Central memory CD4-positive, alpha-beta T cell (primary cell): ENCODE results near the gene SERPINB13.
"Not testable (repeated sequence)": the region's sequence is repeated elsewhere in the genome, so short reads cannot be mapped to it uniquely, and the experiment has no call there.

Experiments used
- DNase-seq: peaks from one replicate; pipeline ENCODE4 v3.0.0; 2022

Gene SERPINB13

DNA sequence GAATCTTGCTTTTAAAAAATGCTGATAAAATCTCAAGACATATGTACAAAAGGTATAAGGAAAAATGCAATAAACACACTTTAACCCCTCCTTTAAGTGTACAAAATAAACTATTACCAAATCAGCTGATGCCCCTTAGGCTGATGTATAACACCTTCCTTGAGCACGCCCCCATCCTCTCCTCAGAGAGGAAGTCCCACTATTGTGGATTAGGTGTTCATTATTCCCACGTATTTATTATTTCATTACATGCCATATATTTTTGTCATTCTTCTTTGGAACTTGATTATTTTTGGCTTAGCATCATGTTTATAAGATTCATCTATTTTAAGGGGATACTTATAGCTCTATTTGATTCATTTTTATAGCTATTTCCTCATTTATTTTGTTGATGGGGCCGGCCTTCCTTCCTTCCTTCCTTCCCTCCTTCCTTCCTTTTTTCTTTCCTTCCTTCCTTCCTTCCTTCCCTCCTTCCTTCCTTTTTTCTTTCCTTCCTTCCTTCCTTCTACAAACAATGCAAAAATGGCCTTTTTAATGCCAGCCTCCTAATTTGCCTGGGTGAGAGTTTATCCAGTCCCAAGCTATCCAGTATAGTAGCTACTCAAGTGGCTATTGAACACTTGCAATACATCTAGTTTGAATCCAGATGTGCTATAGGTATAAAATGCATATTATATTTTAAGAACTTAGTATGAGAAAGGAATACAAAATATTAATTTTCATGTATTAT is 4.0 kb downstream of the SERPINB13 start:
- DNase-seq: no peak

DNA sequence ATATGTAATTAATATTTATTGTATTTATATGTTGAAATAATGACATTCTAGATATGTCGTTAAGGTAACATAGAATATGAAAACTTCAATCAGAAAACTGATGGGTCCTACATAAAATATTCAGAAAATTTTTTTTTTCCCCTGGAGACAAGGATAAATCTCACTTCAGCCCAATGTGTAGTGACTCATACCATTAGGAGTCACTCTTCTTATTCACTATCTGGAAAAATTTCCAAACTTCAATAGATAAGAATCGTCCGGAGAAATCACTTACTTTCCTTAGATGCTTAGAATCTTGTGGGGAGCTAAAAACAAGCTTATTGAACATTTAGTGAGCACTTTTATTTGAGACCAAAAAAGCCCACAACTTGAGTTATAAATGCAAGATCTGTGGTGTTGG is 4.6 kb downstream of the SERPINB13 start:
- DNase-seq: no peak

DNA sequence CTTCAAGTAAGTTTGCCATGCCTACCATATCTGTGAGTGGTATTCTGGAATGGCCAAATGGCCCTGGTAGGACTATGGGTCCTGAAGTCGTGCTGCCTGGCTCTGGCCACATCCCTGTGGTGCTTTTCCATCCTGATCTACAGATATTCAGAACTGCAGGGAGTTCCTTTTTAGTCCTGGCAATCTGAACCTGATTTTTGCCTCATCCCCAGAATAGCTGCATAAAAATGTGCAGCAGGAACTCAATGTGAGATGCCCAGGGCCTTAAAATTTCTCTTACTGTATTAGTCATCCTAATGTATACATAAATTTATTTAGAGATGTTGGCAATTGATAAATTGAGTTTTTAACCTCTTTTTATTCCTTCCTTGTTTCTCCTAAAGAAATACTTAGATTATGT is 5.3 kb downstream of the SERPINB13 start:
- no peak for DNase-seq

DNA sequence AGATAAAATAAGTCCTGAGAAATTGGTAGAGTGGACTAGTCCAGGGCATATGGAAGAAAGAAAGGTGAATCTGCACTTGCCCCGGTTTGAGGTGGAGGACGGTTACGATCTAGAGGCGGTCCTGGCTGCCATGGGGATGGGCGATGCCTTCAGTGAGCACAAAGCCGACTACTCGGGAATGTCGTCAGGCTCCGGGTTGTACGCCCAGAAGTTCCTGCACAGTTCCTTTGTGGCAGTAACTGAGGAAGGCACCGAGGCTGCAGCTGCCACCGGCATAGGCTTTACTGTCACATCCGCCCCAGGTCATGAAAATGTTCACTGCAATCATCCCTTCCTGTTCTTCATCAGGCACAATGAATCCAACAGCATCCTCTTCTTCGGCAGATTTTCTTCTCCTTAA is 9.8 kb downstream of the SERPINB13 start:
- no peak for DNase-seq

DNA sequence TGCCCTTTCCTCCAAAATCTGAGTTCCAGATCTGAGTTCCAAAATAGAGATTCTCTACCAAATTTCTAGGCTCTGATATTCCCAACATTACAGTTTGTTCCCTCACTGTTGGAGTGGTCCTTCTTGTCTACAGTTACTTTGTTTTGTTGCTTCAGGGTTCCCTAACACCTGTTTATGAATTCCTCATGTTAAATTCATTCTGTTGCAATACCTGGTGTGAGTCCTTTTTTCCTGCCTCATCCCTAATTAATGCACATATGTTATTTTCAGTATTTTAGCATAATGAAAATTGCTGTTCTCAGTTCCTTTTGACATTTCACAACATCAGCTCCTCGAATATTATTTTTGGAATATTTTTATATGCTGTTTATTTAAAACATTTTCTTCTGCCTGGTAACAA is 16.2 kb downstream of the SERPINB13 start:
- DNase-seq: no peak

DNA sequence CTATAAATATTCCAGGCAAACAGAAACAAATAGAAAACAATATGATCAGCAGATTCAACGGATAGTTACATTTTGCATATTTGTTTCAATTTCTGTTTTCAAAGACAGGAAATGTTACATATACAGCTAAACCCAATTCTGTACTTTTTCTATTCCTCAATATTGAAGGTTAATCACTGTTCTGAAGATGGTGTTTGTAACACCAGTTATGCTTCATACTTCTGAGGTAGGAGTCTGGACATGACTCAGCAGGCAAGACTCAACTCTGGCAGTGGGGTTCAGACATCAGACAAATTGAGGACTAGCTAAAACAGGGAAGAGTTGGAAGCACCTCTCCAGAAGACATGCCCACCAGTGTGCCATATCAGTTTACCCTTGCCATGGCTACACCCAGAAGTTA is 16.6 kb downstream of the SERPINB13 start:
- no peak for DNase-seq

DNA sequence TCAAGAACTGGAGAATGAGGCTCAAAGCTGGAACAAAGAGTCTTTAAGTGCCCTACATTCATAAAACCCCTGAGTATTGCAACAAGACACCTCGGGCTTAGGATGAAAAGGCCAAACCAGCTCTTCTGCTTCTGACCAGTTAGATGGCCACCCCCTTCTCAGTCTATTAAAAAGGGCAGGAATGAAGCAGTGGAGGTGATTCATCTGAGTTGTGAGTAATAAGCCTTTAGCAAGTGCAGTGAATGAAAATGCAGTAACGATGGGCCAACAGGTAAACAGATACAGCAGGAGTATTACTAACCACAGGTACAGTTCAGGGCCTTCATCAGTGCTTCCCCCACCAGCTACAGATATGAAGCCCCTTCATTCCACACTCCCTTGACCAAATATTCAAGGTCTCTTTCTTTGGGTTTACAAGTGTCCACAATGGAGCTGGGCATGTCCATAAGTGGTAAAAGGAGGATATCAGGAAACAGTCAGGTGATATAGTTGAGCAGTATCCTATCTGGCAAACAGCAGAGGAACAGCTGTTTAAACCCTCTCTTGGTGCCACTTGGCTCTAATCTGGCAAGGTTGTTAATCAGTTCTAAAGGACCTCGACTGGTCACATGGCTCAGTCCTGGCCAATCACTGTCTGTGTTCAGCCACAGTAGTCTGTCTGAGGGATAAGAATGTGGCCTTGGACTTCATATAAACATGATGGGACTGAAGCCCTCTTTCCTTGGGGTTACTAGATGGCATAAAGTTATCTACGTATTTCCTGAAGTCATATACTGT is 17.8 kb downstream of the SERPINB13 start:
- no peak for DNase-seq

DNA sequence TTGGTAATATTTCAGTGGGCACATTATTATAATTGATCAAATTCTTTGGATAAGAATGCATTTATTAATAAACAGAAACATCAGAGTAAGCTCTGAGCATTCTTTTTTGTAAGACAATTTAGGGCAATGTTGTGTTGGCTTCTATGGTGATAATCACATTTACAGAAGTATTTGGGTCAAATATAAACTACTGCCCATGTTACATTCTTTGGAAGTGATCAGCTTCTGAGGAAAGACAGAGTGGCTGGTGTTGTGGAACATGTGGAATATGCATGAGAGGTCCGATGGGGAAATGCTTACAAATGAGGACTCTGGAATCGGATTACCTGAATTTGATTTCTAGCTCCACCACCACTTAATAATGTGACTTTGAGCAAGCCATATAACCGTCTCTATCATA is 19.4 kb downstream of the SERPINB13 start:
- DNase-seq: no peak

DNA sequence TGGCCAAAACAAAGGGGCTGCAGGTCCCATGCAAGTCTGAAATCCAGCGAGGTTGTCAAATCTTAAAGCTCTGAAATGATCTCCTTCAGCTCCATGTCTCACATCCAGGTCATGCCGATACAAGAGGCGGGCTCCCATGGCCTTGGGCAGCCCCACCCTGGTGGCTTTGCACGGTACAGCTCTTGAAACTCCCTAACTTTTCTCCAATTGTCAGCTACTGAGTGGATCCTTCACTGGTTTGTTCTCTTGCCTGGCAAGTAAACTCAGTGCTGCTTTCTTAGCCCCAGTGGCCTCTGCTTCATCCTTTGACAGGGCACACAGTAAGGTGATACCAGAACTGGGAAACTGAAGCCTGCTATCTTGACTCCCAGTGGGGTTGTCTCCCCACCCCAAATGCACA is 26.3 kb downstream of the SERPINB13 start:
- DNase-seq: no peak

DNA sequence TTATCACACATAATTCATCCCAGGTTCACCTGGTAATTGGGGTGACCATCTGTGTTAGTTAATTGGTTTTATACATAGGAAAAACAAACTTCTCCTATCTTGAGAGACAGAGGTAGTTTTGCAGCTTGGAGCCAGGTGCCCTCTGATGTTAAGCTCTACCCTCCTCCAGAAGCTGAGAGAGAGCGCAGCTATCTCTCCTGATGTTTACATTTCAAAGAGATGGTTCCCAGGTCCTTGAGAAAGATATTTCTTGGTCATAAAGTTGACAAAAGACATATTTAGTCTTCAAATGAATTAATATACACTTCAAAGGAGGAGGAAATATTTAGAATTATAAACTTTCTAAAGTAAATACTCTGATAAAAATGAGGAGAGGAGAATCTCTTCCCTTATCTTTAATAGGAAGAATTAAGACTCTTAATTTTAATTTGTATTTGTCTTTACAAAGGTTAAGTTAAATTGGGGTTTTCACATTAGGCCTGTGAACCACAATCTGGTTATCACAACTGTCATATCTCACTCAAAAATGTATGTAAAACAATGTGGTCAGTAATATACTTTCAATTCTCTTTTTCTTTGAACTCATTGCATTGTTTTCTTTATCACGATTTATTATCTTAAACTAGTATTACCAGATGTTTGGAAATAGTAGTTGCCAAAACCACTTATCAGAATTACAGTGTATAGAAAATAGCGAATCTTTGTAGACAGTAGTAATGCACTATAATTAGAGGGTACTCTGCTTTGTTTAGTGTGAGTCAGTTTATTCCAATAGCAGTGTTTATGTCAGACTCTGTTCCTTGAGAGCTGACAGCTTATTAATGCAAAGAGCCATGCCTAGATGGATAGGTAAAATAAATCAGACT is 30.1 kb downstream of the SERPINB13 start:
- no peak for DNase-seq

DNA sequence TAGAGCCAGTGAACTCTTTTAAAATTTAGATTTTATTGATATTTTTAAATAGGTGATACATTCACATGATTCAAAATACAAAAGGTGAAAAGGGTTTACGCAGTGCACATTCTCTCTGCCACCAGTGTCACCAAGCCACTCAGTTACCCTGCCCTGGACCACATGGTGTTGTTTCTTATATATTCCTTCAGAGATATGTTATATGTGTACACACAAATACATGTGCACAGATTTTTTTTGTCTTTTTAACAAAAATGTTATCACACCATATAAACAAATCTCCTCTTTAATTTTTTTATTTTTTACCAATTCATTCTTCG is 30.7 kb downstream of the SERPINB13 start:
- no peak for DNase-seq

DNA sequence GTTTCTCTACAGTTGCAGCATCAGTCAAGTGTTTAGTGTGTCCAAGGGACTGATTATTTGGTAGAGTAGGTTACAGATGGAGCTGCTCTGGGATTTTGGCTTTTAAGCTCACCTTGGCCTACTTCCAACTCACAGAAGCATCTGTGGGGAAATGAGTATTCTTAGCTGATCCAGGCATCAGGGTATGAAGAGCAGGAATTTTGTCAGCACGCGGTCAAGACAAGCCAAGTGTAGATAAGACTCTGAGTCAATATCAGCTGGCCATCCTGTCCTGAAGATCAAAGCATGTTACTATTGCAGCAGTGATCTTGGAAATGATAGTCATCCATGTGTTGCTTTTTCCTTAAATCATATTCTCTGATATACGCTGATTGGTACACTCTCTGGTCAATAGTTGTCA is 32.5 kb downstream of the SERPINB13 start:
- DNase-seq: no peak

DNA sequence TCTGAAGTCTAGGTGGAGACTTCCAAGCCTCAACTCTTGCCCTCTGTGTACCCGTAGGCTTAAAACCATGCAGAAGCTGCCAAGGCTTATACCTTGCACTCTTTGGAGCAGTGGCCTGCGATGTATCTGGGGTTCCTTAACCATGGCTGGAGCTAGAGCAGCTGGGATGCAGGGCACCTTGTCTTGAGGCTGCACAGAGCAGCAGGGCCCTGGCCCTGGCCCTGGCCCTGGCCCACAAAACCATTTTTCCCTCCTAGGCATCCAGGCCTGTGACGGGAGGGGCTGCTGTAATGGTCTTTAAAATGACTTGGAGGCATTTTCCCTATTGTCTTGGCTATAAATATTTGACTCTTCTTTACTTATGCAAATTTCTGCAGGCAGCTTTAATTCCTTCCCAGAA is 37.7 kb downstream of the SERPINB13 start:
- DNase-seq: no peak

DNA sequence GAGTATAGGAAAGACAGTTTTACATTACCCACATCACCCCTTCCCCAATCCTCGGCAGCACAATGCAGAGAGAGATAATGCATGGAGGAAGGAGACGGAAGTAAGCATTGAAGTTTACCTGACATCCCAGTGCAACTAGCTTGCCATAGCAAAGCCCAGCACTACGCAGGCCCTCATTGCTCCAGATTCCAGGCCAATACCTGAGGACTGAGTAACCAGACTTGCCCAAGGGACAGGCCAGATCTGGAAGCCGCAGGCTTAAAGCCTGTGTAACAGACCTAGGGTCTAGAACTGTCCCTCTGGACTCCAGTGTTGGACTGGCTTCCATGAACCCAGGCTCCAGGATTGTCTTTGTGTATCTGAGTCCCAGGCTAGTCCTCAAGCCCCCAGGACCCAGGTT is 39.3 kb downstream of the SERPINB13 start:
- DNase-seq: no peak

DNA sequence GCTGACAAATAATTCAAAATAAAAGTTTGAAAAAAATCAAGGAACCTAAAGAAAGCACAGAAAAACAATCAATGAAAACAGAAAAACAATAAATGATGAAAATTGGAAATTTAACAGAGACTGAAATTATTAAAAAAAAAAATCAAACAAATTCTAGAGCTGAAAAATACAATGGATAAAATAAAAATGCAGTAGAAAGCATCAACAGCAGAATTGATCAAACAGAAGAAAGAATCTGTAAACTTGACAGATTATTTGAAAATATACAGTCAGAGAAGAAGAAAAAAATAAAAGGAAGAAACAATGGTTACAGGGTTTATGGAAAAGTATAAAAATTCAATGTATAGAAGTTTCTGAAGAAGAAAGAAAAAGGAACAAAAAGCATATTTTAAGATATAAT is 40.7 kb downstream of the SERPINB13 start:
- DNase-seq: no peak

DNA sequence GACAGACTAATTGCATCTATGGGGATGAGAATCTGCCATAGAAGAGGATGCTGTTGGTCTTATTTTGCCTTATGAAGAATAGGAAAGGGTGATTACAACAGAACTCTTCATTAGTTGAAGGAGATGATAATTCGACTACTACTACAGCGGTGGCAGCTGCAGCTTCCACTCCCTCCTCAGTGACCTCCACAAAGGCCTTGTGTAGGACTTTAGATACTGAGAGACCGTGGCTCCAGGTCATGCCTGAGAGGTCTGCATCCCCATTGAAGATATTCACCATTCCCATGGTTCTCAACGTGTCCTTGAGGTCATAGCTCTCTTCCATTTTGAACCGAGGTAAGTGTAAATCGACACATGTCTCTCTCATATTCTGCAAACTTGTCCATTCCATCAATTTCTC is 50.6 kb downstream of the SERPINB13 start:
- DNase-seq: no peak

DNA sequence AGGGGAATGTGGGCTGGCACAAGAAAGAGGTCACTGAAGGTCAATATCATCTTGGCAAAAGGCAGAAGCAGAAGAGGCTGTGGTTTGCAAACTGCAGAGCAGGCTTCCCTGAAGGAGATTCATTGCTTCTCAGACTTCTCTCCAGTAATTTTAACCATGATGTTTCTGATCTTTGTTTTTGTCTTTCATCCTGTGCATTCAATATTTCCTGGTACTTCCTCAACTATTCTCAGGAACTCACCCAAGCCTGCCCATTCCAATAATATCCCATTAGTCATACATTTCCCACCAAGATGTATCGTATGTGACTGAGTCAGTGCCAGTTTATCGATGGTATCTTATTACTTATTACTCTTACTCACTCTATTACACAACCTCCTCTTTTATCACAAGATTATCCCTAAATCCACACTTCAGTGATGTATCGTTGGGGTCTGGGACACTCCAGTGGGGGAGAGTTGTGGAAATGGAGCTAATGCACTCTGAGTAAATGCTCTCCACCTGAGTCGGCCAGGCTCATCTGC is 54.1 kb downstream of the SERPINB13 start:
- DNase-seq: not testable (repeated sequence)

DNA sequence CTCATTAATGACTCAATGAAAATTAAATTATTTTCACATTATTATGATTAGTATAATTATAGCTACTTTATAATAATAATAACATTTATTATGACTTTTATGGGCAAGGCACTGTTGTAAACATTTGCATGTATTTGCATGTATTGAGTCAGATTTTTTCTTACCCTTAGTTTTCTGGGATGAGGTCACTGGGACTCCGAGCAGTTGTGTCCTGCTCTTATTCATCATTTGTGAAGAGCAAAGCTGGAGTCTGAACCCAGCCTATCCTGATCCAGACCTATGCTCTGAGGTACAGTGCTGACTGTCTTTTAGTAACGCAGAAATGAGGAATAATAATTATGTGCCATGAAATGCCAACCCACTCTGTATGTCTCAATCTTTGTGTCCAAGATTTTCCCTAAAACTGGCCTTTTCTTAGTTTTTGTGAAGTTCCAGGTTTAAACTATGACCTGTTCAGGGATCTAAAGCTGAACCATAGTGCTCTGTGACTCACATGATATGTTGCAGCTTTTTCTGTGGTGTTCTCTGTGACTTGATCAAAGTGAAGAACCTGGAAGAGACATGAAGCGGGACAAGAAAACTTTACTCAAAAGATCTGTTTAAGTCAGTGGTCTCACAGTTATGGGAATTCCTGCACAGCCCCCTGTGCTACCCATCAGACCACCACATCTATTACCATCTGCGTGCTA is 55.7 kb downstream of the SERPINB13 start:
- DNase-seq: not testable (repeated sequence)

DNA sequence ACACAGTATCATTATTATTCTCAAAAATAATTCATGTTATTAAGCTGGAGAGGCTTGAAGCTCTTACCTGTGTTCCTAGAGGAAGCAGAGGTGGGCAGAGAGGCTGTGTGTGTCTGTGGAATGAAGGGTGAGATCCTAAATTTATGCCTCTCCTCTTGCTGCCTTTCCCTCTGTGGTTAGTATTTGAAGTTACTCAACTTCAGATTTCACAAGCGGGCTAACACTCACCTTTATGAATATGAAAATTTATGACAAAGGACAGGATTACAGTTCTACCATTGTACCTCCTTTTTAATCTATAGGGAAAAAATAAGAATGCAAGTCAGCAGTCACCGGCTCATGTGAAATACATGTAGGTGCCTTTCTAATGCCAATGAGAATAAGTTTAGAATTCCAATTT is 57.0 kb downstream of the SERPINB13 start, which contains the start of gene SERPINB4:
Gene SERPINB4 (minus strand): TSS at position 115 of the 400 bp plus-strand sequence. CDS start 679 bp downstream, outside the sequence.
- DNase-seq: not testable (repeated sequence)

DNA sequence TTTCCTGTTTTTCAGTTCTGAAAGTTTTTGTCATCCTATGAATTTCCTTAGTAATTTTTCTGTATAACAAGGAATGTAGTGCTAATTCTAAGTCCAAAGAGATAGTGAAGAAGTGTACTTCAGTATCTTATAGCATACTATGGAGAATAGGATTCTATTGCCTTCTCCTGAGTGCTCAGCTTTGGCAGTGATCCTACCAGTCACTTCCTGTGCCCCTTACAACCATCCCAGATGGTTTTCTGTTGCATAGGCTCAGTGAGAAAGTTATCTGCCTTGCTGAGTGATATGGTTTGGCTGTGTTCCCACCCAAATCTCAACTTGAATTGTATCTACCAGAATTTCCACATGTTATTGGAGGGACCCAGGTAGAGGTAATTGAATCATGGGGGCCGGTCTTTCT is 57.6 kb downstream of the SERPINB13 start:
- DNase-seq: not testable (repeated sequence)

DNA sequence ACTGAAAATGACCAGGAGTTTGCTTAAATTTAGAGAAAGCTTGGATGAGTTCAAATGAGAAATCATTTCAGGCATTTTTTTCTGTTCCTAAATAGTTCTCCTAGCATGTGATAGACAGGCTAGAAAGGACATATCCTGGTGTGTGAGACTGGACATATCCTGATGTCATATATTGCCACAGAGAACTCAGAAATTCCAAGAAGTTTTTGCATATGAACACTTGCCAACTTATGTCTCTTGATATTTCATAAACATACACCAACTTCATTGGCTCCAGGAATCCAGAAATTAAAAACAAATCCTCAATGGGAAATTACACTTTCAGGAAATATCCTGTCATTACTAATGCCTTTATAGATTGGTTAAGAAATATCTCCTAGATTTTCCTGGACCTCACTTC is 59.8 kb downstream of the SERPINB13 start:
- no peak for DNase-seq

DNA sequence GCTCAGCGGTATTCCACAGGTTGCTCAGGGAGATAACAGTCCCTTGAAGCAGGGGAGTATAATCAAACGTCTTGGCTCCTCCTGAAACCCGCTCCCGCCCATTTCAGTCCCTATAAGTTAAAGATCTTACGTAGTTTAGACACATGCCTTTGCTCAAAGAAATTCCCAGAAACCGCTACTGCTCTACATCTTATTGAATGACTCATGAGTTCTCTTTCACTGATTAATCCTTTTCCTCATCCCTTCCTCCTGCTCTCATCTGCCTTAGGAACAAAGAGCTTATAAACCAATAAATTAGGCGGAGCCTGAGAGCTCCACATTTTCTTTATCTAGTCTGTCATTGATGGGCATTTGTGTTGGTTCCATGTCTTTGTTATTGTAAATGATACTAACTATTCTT is 61.1 kb downstream of the SERPINB13 start:
- no peak for DNase-seq
